Measurements from ENCODE around the gene TOM1. TPM values are rescaled to one million over a fixed set of nuclear protein-coding genes. Genes with fewer than 3 reads are reported as not detected.

Gene TOM1
- total RNA-seq, result 16.8 and 19.0 TPM in 2 replicates

- peaks cover 30% of the 10 kb centered on the region for H3K4me1 Mint-ChIP-seq (ENCODE audit: low read depth)
- H3K9me3 Mint-ChIP-seq, result no peaks in the 10 kb centered on the region
- peak; percentile 95 for DNase-seq (ENCODE audit: low spot score)
- peaks cover 7% of the 10 kb centered on the region for H3K27me3 Mint-ChIP-seq (ENCODE audit: insufficient read depth)
- H3K4me3 Mint-ChIP-seq, result peak within 1 kb of the TSS; percentile 91
- peaks cover 18% of the 10 kb centered on the region for H3K36me3 Mint-ChIP-seq (ENCODE audit: low read depth)
- H3K27ac Mint-ChIP-seq, result peak within 1 kb of the TSS; percentile 97
- intact Hi-C loops (cut with micrococcal nuclease), result loop anchor here (1.0 to 2.0 kb wide), 2 partner anchors 42 to 101 kb away; partner anchors contain the start of gene MCM5
These were observed at the start of gene TOM1 for GRCh38 chr22:35299673-35300499. TSS of gene TOM1 (plus strand) at chr22:35299894. CDS start at chr22:35299929, 35 bp downstream.

DNA sequence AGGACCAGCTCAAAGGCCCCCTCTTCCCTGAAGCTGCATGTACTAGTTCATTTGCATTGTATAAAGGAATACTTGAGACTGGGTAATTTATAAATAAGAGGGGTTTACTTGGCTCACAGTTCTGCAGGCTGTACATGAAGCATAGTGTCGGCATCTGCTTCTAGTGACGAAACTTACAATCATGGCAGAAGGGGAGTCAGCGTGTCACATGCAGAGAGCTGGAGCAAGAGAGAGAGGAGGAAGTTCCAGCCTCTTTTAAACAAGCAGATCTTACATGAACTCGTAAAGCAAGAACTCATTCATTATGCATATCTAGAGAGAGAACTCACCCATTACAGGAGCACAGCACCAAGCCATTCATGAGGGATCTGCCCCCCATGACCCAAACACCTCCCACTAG is 49.5 kb upstream of the TOM1 start:
- intact Hi-C loops (cut with micrococcal nuclease), result no loop called here
- Mint-ChIP-seq H3K9me3 (no peaks in the 10 kb centered on the region), H3K27ac (no peak overlapping the region), H3K36me3 (ENCODE audit: low read depth) (no peaks in the 10 kb centered on the region), H3K4me1 (ENCODE audit: low read depth) (peaks cover 4% of the 10 kb centered on the region), H3K27me3 (ENCODE audit: insufficient read depth) (peaks cover 4% of the 10 kb centered on the region), H3K4me3 (no peak overlapping the region)
- DNase-seq (ENCODE audit: low spot score), result no peak

DNA sequence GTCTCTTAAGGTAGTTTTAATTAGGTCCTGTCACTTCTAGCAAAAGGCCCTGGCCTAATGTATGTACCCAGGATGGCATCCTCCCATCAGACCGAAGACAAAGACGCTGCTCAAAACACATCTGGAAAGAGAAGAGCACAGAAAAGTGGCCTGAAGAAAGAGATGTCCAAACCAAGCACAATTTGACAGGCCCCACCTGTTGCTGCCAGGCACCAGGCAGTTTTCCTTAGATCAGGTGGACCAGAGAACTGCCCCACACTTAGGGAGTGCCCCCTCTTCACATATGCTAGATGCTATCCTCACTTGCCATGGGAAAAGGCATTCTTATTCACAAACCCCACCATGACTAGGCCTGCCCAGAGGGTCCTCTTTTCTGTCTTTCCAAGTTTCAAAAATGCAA is 45.7 kb upstream of the TOM1 start:
- peaks cover 11% of the 10 kb centered on the region for H3K36me3 Mint-ChIP-seq (ENCODE audit: low read depth)
- intact Hi-C loops (cut with micrococcal nuclease), result no loop called here
- no peak overlapping the region for H3K4me3 Mint-ChIP-seq
- H3K27me3 Mint-ChIP-seq (ENCODE audit: insufficient read depth), result peaks cover 4% of the 10 kb centered on the region
- H3K4me1 Mint-ChIP-seq (ENCODE audit: low read depth), result peaks cover 20% of the 10 kb centered on the region
- no peak overlapping the region for H3K27ac Mint-ChIP-seq
- H3K9me3 Mint-ChIP-seq, result no peaks in the 10 kb centered on the region
- no peak for DNase-seq (ENCODE audit: low spot score)

- Mint-ChIP-seq H3K27me3 (ENCODE audit: insufficient read depth) (no peaks in the 10 kb centered on the region), H3K36me3 (ENCODE audit: low read depth) (peaks cover 18% of the 10 kb centered on the region), H3K4me3 (peak overlapping the region; percentile 91), H3K27ac (peak overlapping the region; percentile 94), H3K9me3 (no peaks in the 10 kb centered on the region), H3K4me1 (ENCODE audit: low read depth) (peaks cover 30% of the 10 kb centered on the region)
- no peak for DNase-seq (ENCODE audit: low spot score)
- intact Hi-C loops (cut with micrococcal nuclease), result no loop called here
These were observed 42.7 kb upstream of the TOM1 start for GRCh38 chr22:35257002-35257320.

DNA sequence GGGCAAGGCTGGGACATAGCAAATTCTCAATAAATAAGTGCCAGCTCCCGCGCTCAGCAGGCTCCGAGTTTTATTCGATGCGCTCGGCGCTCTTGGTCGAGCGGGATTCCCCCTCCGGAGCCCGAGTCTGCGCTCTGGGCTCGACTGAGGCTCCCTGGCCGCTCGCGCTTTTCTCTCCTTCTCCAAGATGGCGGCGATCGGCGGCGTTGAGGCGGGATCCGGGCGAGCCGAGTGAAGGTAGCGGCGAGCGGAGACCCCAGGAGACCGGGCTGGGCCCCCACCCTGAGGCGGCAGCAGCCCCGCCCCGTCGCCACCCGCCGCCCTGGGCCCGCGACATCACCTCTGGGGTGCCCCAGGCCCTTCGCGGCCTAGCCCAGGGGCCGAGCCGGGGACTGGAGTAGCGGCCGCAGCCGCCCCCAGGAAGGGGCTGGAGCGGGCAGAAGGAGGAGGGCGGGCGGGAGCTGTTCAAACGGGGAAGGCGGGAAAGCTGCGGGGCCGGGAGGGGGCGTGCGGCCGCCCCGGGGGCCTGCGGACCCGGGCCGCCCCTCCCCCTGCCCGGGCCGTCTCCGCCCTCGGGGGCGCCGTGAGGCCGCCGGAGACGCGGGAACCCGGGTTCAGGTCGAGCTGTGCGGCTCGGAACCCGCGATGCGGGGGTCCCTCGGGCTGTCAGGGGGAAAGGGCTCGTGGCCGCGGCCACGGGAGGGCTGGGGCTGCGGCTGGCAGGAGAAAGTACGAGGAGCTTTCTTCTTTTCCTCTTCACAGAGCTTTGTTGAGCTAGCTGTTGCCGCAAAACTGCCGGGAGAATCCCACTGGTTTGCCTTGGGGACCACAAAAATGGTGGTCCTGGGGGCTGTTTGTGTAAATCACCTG is 42.1 kb upstream of the TOM1 start, which contains the start of gene HMGXB4:
HMGXB4 (plus strand) TSS at position 173 of the 870 bp plus-strand sequence. CDS start 4,898 bp downstream, outside the sequence.
- Mint-ChIP-seq H3K4me3 (peak within 1 kb of the TSS; percentile 91), H3K36me3 (ENCODE audit: low read depth) (peaks cover 18% of the 10 kb centered on the region), H3K27me3 (ENCODE audit: insufficient read depth) (no peaks in the 10 kb centered on the region), H3K27ac (peak within 1 kb of the TSS; percentile 94), H3K4me1 (ENCODE audit: low read depth) (peaks cover 26% of the 10 kb centered on the region), H3K9me3 (no peaks in the 10 kb centered on the region)
- DNase-seq (ENCODE audit: low spot score), result peak; percentile 82
- intact Hi-C loops (cut with micrococcal nuclease), result loop anchor here (1.0 kb wide), 2 partner anchors 43 to 391 kb away; partner anchors contain the start of gene APOL6

DNA sequence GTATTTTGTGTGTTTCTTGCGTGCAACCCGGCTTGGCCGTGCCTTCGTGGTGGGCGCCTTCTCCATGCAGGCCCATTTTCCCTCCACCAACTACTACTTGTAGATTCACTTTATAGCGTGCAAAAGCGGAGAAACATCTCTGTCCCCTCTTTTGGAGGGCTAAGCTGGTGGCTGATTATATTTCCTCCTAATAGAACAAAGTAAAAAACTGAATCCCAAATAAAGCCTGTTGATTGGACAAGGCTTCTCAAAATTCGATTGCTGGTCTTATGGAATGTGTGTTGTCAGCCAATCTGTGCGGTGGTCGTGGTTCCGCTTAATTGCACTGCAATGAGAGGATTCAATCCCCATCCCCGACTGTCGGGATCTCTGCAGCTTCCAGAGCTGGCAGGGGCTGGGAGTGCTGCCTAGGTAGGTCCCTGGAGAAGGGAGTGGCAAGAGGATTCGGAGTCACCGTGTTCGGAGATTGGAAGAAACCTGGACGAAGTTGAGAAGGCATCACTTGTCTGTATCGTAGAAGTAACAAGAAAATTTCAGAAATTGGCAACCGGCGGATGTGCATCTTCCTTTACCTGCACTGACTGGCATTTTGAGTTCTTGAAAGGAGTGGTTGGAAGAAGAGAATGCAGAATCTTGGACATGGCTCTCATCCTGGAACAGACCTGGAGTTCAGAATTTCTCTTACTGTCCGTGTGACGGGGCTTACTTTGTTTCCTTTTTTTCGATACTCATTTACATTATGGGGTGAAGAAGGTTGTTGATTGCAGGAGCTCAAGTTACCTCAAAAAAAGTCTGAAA is 41.3 kb upstream of the TOM1 start:
- H3K9me3 Mint-ChIP-seq, result no peaks in the 10 kb centered on the region
- H3K4me3 Mint-ChIP-seq, result peak overlapping the region; percentile 91
- no peak for DNase-seq (ENCODE audit: low spot score)
- H3K27ac Mint-ChIP-seq, result peak overlapping the region; percentile 90
- H3K36me3 Mint-ChIP-seq (ENCODE audit: low read depth), result peaks cover 21% of the 10 kb centered on the region
- intact Hi-C loops (cut with micrococcal nuclease), result loop anchor here (1.0 kb wide), 2 partner anchors 42 to 390 kb away; partner anchors contain the start of gene APOL6
- H3K27me3 Mint-ChIP-seq (ENCODE audit: insufficient read depth), result no peaks in the 10 kb centered on the region
- H3K4me1 Mint-ChIP-seq (ENCODE audit: low read depth), result peaks cover 26% of the 10 kb centered on the region

DNA sequence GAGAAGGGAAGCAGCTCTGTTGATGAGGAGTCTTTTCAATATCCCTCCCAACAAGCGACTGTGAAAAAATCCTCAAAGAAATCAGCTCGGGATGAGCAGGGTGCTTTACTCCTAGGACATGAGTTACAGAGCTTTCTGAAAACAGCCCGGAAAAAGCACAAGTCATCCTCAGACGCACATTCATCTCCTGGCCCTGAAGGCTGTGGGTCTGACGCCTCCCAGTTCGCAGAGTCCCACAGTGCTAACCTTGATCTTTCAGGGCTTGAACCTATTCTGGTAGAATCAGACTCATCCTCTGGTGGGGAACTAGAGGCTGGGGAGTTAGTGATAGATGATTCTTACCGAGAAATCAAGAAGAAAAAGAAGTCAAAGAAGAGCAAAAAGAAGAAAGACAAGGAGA is 34.7 kb upstream of the TOM1 start:
- peaks cover 11% of the 10 kb centered on the region for H3K4me1 Mint-ChIP-seq (ENCODE audit: low read depth)
- no peak overlapping the region for H3K27ac Mint-ChIP-seq
- peaks cover 41% of the 10 kb centered on the region for H3K36me3 Mint-ChIP-seq (ENCODE audit: low read depth)
- H3K9me3 Mint-ChIP-seq, result no peaks in the 10 kb centered on the region
- intact Hi-C loops (cut with micrococcal nuclease), result no loop called here
- H3K27me3 Mint-ChIP-seq (ENCODE audit: insufficient read depth), result no peaks in the 10 kb centered on the region
- no peak for DNase-seq (ENCODE audit: low spot score)
- no peak overlapping the region for H3K4me3 Mint-ChIP-seq

- Mint-ChIP-seq H3K4me1 (ENCODE audit: low read depth) (peaks cover 13% of the 10 kb centered on the region), H3K36me3 (ENCODE audit: low read depth) (peaks cover 43% of the 10 kb centered on the region), H3K27ac (no peak overlapping the region), H3K9me3 (no peaks in the 10 kb centered on the region), H3K4me3 (no peak overlapping the region), H3K27me3 (ENCODE audit: insufficient read depth) (no peaks in the 10 kb centered on the region)
- no peak for DNase-seq (ENCODE audit: low spot score)
- intact Hi-C loops (cut with micrococcal nuclease), result no loop called here
These were observed 33.4 kb upstream of the TOM1 start for GRCh38 chr22:35266277-35266676.

DNA sequence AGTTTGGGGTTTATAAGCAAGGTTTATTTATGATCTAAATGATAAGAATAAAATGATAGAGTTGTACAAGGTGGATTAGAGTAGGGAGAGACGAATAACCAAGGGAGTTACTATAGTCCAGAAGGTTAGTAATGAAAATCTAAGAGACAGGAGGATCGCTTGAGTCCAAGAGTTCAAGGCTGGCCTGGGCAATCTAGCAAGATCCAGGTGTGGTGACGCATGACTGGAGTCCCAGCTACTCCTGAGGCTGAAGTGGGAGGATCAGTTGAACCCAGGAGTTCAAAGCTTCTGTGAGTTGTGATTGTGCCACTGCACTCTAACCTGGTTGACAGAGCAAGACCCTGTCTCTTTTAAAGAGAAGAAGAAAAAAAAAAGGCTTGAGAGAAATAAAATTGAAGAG is 30.1 kb upstream of the TOM1 start:
- no peak overlapping the region for H3K27ac Mint-ChIP-seq
- H3K4me1 Mint-ChIP-seq (ENCODE audit: low read depth), result peaks cover 42% of the 10 kb centered on the region
- H3K4me3 Mint-ChIP-seq, result no peak overlapping the region
- no peak for DNase-seq (ENCODE audit: low spot score)
- intact Hi-C loops (cut with micrococcal nuclease), result no loop called here
- H3K27me3 Mint-ChIP-seq (ENCODE audit: insufficient read depth), result no peaks in the 10 kb centered on the region
- no peaks in the 10 kb centered on the region for H3K9me3 Mint-ChIP-seq
- peaks cover 54% of the 10 kb centered on the region for H3K36me3 Mint-ChIP-seq (ENCODE audit: low read depth)

DNA sequence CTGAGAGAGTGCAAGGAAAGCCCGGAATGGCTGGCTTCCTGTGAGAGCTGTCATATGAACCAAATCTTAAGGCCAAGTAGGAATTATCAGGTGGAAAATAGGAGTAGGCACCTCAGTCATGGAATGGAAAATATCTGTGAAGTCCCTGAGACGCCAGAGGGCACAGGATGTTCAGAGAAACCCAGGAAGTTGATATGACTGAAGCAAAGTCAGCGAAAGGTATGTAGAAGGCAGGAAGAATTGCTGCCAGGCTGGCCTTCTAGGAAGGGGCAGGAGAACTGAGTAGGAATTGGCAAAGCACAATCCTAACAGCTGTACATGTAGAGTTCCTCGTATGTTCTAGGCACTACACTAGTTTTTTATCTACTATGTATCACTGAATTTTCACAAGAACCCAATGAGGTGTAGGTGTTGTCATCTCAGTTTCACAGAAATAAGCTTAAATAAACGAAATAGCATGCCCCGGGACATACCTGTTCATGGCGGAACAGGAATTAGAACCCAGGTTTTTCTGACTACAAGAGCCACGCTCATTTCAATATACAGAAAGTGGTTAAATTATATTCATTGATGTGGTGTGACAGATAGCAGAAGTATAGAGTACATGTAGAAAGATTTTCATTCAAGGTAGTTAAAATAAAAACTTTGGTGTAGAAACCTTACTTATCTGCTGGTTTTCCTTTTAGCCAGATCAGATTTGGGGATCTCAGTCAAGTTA is 25.4 kb upstream of the TOM1 start:
- Mint-ChIP-seq H3K36me3 (ENCODE audit: low read depth) (peaks cover 38% of the 10 kb centered on the region), H3K4me3 (no peak overlapping the region), H3K4me1 (ENCODE audit: low read depth) (peaks cover 42% of the 10 kb centered on the region), H3K27me3 (ENCODE audit: insufficient read depth) (no peaks in the 10 kb centered on the region), H3K27ac (peak overlapping the region; percentile 70), H3K9me3 (no peaks in the 10 kb centered on the region)
- intact Hi-C loops (cut with micrococcal nuclease), result no loop called here
- DNase-seq (ENCODE audit: low spot score), result no peak

DNA sequence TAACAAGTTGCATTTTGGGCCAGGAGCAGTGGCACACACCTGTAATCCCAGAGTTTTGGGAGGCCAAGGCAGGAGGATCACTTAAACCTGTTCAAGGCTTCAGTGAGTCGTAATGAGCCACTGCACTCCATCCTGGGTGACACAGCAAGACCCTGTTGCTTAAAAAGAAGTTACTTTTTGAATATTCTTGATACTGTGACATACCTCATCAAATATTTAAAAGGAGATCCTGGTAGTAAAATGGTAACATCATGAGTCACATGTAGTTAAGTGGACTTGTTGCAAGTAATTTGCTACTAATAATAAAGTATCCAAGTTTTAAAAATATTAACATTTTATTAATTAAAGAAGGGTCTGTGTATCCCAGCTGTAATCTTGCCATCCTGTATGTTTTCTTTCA is 24.1 kb upstream of the TOM1 start:
- intact Hi-C loops (cut with micrococcal nuclease), result no loop called here
- H3K9me3 Mint-ChIP-seq, result no peaks in the 10 kb centered on the region
- no peak for DNase-seq (ENCODE audit: low spot score)
- peaks cover 40% of the 10 kb centered on the region for H3K36me3 Mint-ChIP-seq (ENCODE audit: low read depth)
- no peak overlapping the region for H3K4me3 Mint-ChIP-seq
- peaks cover 51% of the 10 kb centered on the region for H3K4me1 Mint-ChIP-seq (ENCODE audit: low read depth)
- no peak overlapping the region for H3K27ac Mint-ChIP-seq
- H3K27me3 Mint-ChIP-seq (ENCODE audit: insufficient read depth), result no peaks in the 10 kb centered on the region

GRCh38 chr22:35276019-35276418 is 23.7 kb upstream of the TOM1 start:
- Mint-ChIP-seq H3K36me3 (ENCODE audit: low read depth) (peaks cover 43% of the 10 kb centered on the region), H3K27ac (no peak overlapping the region)

More at GRCh38 chr22:35276019-35276418, 23.7 kb upstream of the TOM1 start:
- Mint-ChIP-seq H3K4me3 (no peak overlapping the region), H3K27me3 (ENCODE audit: insufficient read depth) (no peaks in the 10 kb centered on the region), H3K4me1 (ENCODE audit: low read depth) (peaks cover 54% of the 10 kb centered on the region), H3K9me3 (no peaks in the 10 kb centered on the region)
- DNase-seq (ENCODE audit: low spot score), result no peak
- intact Hi-C loops (cut with micrococcal nuclease), result no loop called here

Data from activated T-helper 1 cell treated with anti-CD3 and anti-CD28 coated beads, Interleukin-12 subunit alpha, Interleukin-12 subunit beta, Interleukin-2, Interleukin-4 antibody, amounts not matched to agents 30 ng/mL and 10 ng/mL and 1 ng/mL, durations not matched to agents 14 hours and 24 hours and 36 hours (primary cell).